Fibroblast of skin of left biceps (primary cell): ENCODE data around the gene B4GALNT1.

Source experiments
- DNase-seq, 2 experiments: peaks; one replicate each; pipeline ENCODE4 v3.0.0-alpha.2; 2013; ENCODE audit warnings: low read depth in 2 of 2

B4GALNT1 gene

DNA sequence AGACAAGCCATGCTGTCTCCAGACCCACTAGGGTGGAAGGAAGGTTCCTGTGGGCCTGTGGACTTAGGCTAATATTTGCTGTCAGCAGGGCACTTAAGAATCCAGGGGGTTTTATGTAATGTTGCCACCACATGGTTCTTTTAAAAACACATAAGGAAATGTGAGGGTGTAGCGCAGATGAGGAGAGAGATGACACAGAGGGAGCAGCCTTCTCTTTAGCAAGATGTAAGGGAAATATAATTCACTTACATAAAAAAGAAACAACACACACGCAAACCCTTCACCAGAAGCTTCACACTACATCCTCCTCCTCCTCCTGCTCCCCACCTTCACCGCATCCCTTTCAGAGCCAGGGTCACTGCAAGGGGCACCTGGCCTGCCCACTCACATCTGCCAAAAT is 46.9 kb downstream of the B4GALNT1 start:
- DNase-seq, result no peak

DNA sequence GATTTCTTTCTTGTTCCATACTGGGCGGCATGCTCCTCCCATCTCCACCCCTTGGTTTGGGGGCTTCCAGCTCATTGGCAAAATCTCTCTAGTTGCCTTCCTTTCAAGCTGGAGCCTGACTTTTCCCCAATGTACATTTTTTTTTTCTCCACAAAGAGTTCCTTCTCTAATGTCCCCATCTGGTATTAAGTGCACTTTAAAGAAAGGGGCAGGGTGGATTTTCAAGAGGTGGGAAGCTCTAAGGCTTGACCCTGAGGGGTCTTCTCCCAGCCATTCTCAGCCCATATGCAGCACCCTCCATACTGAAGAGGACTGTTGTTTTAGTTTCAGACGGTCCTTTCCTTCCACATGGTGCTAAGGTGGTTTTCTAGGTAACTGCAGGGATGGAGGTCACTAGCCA is 47.8 kb downstream of the B4GALNT1 start:
- DNase-seq, result no peak

DNA sequence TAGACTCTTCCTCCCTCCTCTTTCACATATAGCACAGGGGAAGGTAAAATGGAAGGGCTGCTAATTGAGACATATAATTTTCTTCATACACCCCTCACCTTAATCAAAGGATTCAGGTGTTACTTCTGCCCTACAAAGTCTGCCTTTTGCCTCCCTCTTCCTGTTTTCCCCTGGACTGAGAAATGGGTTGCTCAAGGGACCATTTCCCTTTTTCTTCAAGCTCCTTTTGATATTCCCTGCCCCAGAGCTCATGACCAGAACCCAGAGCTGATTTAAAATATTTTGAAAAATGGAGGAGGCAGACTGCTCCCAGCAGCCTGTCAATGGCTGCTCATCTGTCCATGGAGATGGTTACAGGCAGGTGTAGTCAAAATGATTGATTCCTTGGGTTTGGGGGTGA is 48.3 kb downstream of the B4GALNT1 start:
- DNase-seq, result no peak

DNA sequence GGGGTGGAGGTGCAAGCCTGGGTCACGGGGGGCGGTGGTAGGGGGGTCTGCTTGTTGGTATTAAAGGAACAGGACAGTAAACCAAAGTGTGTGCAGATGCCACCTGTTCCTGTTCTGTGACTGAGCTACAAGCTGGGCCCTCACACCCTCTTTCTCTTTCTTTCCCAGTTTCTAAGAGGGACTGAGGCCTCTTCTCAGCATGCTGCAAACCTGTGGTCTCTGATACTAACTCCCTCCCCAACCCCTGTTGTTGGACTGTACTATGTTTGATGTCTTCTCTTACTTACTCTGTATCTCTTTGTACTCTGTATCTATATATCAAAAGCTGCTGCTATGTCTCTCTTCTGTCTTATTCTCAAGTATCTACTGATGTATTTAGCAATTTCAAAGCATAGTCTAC is 49.0 kb downstream of the B4GALNT1 start:
- no peak for DNase-seq

DNA sequence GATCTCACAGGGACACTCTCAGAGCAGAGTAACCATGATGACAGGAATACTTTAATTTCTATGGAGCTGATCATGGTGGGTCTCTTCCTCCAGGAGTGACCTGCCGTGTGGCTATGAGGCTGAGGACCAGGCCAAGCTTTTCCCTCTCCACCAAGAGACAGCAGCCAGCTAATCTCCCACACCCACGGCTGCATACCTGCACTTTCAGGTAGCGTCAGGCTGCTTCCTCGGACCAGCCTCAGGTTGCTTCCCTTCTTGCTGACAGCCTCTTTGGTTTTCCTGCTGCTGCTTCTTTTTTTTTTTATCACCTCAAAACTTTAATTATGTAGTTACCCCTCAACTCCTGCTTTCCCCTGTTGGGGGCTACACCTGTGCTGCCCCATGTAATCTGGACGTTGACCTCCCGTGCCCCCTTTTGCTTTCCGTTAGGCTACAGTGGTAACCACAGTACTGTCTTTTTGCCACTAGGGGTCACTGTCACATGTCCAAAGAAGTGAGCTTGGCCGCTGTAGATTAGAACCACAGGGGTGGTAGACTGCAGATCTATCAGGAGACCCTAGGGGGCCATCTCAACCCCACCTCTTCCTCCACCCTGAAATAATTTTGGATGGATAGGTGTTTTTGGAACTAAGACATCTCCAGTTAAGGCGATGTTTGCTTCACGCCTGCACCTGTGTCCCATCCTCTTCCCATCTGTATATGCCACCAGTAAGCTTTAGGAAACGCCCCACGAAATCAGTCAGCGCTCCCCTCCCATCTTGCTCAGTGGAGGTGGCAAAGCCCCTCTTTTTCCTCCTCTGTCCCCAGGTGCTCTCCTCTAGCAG is 49.8 kb downstream of the B4GALNT1 start:
- peak; percentile 41 to 45 for DNase-seq

DNA sequence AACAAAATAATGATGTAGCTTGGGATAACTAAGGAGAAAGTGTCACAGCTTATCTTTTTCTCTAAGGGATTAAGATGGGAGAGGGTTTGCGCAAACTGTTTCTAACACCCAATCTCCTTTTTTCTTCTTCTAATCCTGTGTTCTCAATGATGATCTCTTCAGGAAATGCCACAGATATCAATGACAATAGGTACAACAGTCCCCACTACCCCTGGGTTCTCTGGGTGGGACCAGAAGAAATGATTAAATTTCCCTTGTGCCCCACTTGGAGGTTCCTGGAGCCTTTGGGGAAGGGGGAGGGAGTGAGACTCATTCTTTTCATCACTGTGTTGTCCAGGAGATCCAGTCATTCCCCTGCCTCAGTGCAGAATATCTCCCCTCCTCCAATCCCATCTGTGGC is 50.6 kb downstream of the B4GALNT1 start:
- no peak for DNase-seq

DNA sequence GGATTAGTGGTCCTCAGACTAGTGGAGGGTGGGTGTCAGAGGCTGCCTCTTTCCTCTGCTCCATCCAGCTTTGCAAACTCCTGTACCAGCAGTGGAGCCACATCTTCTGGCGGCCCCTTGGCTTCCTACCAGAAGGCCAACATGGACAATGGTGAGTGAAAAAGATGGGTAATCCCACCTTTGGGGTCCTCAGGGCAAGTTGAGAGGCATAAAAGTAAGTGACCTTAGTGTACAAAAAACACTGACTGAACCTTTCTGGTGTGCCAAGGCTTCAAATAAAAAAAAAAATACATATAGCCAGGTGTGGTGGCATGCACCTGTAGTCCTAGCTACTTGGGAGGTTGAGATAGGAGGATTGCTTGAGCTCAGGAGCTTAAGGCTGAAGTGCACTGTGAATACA is 51.2 kb downstream of the B4GALNT1 start:
- no peak for DNase-seq

DNA sequence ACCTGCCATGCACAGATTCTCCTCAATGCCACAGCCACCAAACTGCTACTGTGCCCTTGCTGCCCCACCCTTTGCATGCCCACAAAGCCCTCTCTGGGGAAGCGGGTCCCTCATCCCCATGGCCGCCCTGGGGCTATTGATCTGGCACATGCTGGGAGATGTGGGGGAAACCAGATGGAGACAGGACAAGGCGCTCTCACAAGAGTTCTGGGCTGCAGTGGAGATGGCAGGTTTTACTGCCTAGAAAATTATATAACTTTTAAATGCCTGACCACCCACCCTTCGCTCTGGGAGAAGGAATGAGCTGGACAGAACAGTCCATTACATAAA is 52.6 kb downstream of the B4GALNT1 start:
- no peak for DNase-seq

DNA sequence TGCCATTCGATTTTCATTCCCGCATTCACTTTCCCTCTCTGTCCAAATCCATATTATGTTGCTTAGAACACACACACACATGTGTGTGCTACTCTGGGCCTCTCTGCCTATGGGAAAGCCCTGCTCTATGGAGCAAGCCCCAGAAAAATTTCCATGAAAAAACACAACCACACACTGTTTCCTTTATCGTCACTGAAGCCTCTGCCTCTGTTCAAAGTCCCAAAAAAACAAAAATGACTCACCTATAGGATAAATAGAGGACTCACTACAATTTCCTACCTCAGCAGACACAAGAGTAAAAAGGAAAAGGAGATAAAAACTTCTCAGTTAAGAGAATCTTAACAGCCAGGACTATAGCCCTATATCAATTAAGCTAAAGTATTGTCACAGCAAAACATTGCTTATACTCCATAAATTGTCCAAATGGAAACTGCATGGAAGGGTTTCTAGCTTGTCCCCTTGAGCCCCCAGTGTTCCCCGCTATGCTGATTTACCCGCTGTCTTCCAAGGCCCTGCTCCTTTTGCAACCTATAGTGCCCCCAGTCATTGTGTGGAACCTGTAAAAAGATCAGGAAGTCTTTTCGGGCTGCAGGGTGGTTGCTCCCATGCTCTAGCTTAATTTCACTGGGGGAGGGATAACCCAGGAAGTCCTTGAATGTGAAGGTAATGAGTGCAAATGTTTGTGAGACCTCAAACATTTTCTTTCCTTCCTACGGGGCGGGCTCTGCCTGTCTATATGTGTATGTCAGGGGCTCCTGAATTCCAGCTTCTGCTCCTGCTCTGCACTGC is 53.1 kb downstream of the B4GALNT1 start:
- DNase-seq, result no peak

DNA sequence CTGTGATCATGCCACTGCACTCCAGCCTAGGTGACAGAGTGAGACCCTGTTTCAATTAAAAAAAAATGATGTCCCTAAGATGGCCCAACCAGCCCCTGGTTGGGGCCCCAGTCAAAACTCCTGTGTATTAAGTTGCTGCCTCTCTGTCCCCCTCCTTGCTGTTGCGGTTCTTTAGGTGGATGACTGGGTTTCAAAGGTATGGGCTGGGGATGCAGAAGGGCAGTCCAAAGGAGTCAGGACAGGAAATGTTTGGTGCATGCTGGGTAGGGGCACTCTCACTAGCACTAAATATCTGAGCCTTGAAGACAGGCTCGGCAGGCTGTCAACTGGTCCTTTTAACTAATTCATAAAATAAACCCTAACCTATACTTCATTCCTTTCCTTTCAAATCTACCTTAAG is 54.0 kb downstream of the B4GALNT1 start:
- no peak for DNase-seq

DNA sequence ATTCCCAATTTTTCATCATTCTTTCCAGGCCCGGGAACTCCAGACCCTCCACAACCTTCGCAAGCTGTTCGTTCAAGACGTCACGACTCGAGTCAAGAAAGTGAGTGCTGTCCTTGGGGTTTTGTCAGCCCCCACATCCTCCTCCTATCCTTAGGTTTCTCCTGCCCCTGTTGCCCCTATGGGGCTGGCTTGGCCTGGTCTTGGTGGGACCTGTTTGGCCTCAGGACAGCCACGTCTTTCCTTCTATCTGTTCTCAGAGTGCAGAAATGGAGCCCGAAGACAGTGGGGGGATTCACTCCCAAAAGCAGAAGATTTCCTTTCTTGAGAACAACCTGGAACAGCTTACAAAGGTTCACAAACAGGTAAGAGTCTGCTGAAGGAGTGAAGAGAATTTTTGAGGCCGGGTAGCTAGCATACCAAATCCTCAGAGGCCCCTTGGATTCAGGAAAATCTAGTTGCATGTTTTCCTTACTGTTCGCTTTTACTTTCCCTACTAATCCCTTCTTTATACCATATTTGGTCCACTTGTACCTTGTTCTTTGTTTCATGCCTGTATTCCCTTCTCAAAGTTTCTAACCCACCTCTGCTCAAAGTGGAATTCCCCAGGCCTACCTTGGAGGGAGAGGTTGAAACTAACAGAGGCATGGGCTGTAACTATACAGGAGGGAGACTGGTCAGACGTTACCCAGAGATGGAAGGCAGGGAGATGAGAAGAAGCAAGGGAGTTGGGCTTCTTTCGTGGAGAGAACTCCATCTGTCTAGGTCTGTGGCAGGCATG is 54.8 kb downstream of the B4GALNT1 start:
- DNase-seq, result no peak

DNA sequence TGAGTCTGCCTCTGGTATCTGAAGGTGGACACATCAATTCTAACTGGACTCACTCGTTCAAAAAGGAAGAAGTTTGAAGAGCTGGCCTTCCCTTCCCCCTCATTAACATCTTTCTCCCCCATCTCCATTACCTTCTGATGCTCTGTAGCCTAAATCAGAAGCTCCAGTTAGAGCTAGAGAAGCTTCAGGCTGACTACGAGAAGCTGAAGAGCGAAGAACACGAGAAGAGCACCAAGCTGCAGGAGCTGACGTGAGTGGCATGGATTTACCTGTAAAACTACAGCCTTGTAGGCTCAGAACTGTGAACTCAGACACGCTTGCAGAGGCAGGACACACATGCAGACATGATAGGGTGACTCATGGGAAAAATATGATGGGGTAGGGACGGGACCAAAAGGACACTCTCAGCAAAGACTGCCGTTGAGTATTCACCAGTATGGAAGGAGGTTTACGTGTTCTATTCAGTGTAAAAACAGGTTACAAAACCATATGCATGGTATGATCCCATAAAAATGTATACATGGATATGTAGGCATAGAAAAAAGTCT is 56.3 kb downstream of the B4GALNT1 start:
- DNase-seq, result no peak
